HepG2 (cell line): ENCODE measurements around the gene FAHD1.

ENCODE experiments used
- BHLHE40 ChIP-seq: IDR thresholded peaks from 2 replicates; pipeline ENCODE4 v1.6.1; 2011; ENCODE audit warnings: low read length, improper control_type of control experiment
- EP300 ChIP-seq, 3 experiments: sonication (generic) in 1 of 3; formaldehyde crosslinking in 1 of 3; IDR thresholded peaks; 2 replicates each; pipeline versions ENCODE4 v1.5.1 to v1.6.1; 2011 to 2020; ENCODE audit warnings: low read depth in 2 of 3, low read length in 2 of 3, borderline replicate concordance in 1 of 3, improper control_type of control experiment in 1 of 3, mild to moderate bottlenecking in 1 of 3, missing genetic modification reagents in 1 of 3, moderate library complexity in 1 of 3
- ESRRA ChIP-seq: sonication (generic); formaldehyde crosslinking; IDR thresholded peaks from 2 replicates; pipeline ENCODE4 v1.5.1; 2020; ENCODE audit warnings: mild to moderate bottlenecking, low read depth, missing genetic modification reagents
- MTA1 ChIP-seq: sonication (generic); formaldehyde crosslinking; IDR thresholded peaks from 2 replicates; pipeline ENCODE4 v1.4.0; 2020; ENCODE audit warnings: missing genetic modification reagents, mild to moderate bottlenecking, borderline replicate concordance
- PCBP2 ChIP-seq: fragments of 200-400 bp; formaldehyde crosslinking; optimal IDR thresholded peaks from 2 replicates; pipeline ENCODE3; 2018; ENCODE audit warnings: low read length, low read depth; ENCODE audit not compliant: poor library complexity, severe bottlenecking
- SP1 ChIP-seq, 2 experiments: fragments of 450-650 bp in 1 of 2; sonication (generic) in 1 of 2; formaldehyde crosslinking in 1 of 2; IDR thresholded peaks; 2 replicates each; pipeline versions ENCODE4 v1.4.0 to v1.6.1; 2016 to 2020; ENCODE audit warnings: missing genetic modification reagents in 1 of 2
- ZNF274 ChIP-seq: sonication (generic); formaldehyde crosslinking; IDR thresholded peaks from 2 replicates; pipeline ENCODE4 v1.5.1; 2020; ENCODE audit warnings: mild to moderate bottlenecking, missing genetic modification reagents
- TF ChIP-seq, protein P1 (sequence below): sonication (generic); formaldehyde crosslinking; IDR thresholded peaks from 2 replicates; pipeline ENCODE4 v1.5.0; 2020; ENCODE audit warnings: mild to moderate bottlenecking, missing genetic modification reagents, moderate library complexity
- TF ChIP-seq, protein P2 (sequence below): sonication (generic); formaldehyde crosslinking; conservative IDR thresholded peaks from 2 replicates; pipeline ENCODE4 v1.8.1; 2023; ENCODE audit warnings: missing genetic modification reagents
- TF ChIP-seq, protein P3 (sequence below): sonication (generic); formaldehyde crosslinking; conservative IDR thresholded peaks from 2 replicates; pipeline ENCODE4 v1.5.0; 2020; ENCODE audit warnings: missing genetic modification reagents
- TF ChIP-seq, protein P4 (sequence below): sonication (generic); formaldehyde crosslinking; IDR thresholded peaks from 2 replicates; pipeline ENCODE4 v1.8.1; 2022; ENCODE audit warnings: low read depth, mild to moderate bottlenecking, missing genetic modification reagents

DNA sequence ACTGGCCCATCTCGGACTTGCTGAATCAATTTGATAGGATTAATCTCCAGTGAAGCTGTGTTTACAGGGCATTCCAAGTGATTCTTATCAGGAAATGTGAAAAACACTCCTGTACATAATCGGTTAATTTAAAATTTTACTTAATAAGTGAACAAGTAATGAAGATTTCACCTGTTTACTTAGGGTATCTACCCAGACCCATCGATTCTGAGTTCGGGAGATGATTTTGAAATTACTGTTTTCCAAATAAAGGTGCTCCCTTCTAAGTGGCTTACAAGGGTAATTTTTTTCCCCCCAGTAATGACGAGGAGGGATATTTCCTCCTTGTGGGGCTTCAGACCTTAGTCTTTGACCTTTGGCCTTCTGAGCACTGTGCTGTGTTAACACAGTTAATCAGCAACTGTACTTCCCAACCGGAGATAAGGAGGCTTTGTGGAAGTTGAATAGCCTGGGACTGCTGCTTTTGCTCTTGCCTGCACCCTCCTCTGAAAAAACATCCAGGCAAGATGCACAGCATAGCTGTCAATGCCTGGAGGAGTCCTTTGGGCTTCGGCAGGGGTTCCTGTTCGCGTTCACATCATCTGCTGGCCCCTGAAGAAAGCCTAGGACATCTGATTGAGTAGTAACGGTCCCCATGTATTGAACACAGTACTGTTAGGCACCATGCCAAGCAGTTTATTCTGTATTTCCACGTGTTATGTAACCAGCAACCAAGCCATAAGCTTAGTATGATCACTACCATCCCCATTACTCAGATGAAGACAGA lies 1.8 kb downstream of the FAHD1 start:
- TF ChIP-seq, protein P1, sequence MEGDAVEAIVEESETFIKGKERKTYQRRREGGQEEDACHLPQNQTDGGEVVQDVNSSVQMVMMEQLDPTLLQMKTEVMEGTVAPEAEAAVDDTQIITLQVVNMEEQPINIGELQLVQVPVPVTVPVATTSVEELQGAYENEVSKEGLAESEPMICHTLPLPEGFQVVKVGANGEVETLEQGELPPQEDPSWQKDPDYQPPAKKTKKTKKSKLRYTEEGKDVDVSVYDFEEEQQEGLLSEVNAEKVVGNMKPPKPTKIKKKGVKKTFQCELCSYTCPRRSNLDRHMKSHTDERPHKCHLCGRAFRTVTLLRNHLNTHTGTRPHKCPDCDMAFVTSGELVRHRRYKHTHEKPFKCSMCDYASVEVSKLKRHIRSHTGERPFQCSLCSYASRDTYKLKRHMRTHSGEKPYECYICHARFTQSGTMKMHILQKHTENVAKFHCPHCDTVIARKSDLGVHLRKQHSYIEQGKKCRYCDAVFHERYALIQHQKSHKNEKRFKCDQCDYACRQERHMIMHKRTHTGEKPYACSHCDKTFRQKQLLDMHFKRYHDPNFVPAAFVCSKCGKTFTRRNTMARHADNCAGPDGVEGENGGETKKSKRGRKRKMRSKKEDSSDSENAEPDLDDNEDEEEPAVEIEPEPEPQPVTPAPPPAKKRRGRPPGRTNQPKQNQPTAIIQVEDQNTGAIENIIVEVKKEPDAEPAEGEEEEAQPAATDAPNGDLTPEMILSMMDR (CRISPR knock-in tag): no peak
- TF ChIP-seq MTA1 (no peak), EP300 (IDR thresholded peaks at IDR 0.05; ENCODE audit: low read depth in 2 of 2, low read length in 2 of 2) (peak; percentile 13 to 84; a peak in 3 of 4 replicates), EP300 (CRISPR knock-in tag; IDR thresholded peaks at IDR 0.05; ENCODE audit: borderline replicate concordance) (peak; percentile 19; the same call in 1 of the 2 replicates), SP1 (IDR thresholded peaks at IDR 0.05) (no peak), SP1 (CRISPR knock-in tag; IDR thresholded peaks at IDR 0.05) (no peak), PCBP2 (no peak), BHLHE40 (no peak), ESRRA (peak; percentile 55; the same call in 1 of the 2 replicates), ZNF274 (CRISPR knock-in tag) (no peak)
- TF ChIP-seq, protein P2, sequence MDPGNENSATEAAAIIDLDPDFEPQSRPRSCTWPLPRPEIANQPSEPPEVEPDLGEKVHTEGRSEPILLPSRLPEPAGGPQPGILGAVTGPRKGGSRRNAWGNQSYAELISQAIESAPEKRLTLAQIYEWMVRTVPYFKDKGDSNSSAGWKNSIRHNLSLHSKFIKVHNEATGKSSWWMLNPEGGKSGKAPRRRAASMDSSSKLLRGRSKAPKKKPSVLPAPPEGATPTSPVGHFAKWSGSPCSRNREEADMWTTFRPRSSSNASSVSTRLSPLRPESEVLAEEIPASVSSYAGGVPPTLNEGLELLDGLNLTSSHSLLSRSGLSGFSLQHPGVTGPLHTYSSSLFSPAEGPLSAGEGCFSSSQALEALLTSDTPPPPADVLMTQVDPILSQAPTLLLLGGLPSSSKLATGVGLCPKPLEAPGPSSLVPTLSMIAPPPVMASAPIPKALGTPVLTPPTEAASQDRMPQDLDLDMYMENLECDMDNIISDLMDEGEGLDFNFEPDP (CRISPR knock-in tag): no peak
- TF ChIP-seq, protein P3, sequence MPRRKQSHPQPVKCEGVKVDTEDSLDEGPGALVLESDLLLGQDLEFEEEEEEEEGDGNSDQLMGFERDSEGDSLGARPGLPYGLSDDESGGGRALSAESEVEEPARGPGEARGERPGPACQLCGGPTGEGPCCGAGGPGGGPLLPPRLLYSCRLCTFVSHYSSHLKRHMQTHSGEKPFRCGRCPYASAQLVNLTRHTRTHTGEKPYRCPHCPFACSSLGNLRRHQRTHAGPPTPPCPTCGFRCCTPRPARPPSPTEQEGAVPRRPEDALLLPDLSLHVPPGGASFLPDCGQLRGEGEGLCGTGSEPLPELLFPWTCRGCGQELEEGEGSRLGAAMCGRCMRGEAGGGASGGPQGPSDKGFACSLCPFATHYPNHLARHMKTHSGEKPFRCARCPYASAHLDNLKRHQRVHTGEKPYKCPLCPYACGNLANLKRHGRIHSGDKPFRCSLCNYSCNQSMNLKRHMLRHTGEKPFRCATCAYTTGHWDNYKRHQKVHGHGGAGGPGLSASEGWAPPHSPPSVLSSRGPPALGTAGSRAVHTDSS (CRISPR knock-in tag): no peak
- TF ChIP-seq, protein P4, sequence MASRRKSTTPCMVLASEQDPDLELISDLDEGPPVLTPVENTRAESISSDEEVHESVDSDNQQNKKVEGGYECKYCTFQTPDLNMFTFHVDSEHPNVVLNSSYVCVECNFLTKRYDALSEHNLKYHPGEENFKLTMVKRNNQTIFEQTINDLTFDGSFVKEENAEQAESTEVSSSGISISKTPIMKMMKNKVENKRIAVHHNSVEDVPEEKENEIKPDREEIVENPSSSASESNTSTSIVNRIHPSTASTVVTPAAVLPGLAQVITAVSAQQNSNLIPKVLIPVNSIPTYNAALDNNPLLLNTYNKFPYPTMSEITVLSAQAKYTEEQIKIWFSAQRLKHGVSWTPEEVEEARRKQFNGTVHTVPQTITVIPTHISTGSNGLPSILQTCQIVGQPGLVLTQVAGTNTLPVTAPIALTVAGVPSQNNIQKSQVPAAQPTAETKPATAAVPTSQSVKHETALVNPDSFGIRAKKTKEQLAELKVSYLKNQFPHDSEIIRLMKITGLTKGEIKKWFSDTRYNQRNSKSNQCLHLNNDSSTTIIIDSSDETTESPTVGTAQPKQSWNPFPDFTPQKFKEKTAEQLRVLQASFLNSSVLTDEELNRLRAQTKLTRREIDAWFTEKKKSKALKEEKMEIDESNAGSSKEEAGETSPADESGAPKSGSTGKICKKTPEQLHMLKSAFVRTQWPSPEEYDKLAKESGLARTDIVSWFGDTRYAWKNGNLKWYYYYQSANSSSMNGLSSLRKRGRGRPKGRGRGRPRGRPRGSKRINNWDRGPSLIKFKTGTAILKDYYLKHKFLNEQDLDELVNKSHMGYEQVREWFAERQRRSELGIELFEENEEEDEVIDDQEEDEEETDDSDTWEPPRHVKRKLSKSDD: no peak
